HAP-1 (cell line): ENCODE results near the gene IQSEC2.

ENCODE experiments used
- DNase-seq, 2 experiments: peaks; one replicate each; pipeline ENCODE4 v3.0.0-alpha.2; 2016 to 2020; ENCODE audit warnings: low spot score in 2 of 2
- H3K27me3 ChIP-seq: fragments of 250-450 bp; sonication (Bioruptor Pico); 2 replicates; pipeline ENCODE4 v1.5.1; 2020; ENCODE audit warnings: low read depth, mild to moderate bottlenecking, moderate library complexity
- H3K36me3 ChIP-seq: fragments of 250-450 bp; sonication (Bioruptor Pico); replicated peaks from 2 replicates; pipeline ENCODE4 v1.5.1; 2020; ENCODE audit warnings: mild to moderate bottlenecking
- H3K4me1 ChIP-seq: fragments of 250-450 bp; sonication (Bioruptor Pico); 2 replicates; pipeline ENCODE4 v1.5.1; 2020; ENCODE audit warnings: mild to moderate bottlenecking
- H3K4me3 ChIP-seq: fragments of 250-450 bp; sonication (Bioruptor Pico); 2 replicates; pipeline ENCODE4 v1.5.1; 2020; ENCODE audit warnings: mild to moderate bottlenecking, moderate library complexity
- H3K9me3 ChIP-seq: fragments of 250-450 bp; sonication (Bioruptor Pico); 2 replicates; pipeline ENCODE4 v1.5.1; 2020; ENCODE audit warnings: mild to moderate bottlenecking, moderate library complexity
- in situ Hi-C: fragments of 300-500 bp; cut with MboI; formaldehyde crosslinking; loops from 3 replicates; pipeline ENCODE4 v1.14.3; 2020; ENCODE audit warnings: low sequenced_read_pairs, inconsistent platforms, mixed read lengths

Gene IQSEC2

GRCh38 chrX:53316111-53316859, 34.9 kb upstream of the IQSEC2 start:
- Histone ChIP-seq H3K27me3 (peaks cover 15% of the 10 kb centered on the region), H3K4me1 (no peaks in the 10 kb centered on the region), H3K4me3 (no peak overlapping the region), H3K36me3 (no peaks in the 10 kb centered on the region), H3K9me3 (no peaks in the 10 kb centered on the region)
- DNase-seq = no peak
- in situ Hi-C loops = loop anchor here (10.0 kb wide), 2 partner anchors 129 to 169 kb away; no protein-coding TSS in a partner anchor

- Histone ChIP-seq H3K9me3 (no peaks in the 10 kb centered on the region), H3K36me3 (no peaks in the 10 kb centered on the region), H3K4me1 (no peaks in the 10 kb centered on the region), H3K4me3 (no peak overlapping the region), H3K27me3 (no peaks in the 10 kb centered on the region)
- no peak for DNase-seq
- in situ Hi-C loops = loop anchor here (10.0 kb wide), 2 partner anchors 131 to 171 kb away; no protein-coding TSS in a partner anchor
Measured at GRCh38 chrX:53313728-53314105, 32.3 kb upstream of the IQSEC2 start.

DNA sequence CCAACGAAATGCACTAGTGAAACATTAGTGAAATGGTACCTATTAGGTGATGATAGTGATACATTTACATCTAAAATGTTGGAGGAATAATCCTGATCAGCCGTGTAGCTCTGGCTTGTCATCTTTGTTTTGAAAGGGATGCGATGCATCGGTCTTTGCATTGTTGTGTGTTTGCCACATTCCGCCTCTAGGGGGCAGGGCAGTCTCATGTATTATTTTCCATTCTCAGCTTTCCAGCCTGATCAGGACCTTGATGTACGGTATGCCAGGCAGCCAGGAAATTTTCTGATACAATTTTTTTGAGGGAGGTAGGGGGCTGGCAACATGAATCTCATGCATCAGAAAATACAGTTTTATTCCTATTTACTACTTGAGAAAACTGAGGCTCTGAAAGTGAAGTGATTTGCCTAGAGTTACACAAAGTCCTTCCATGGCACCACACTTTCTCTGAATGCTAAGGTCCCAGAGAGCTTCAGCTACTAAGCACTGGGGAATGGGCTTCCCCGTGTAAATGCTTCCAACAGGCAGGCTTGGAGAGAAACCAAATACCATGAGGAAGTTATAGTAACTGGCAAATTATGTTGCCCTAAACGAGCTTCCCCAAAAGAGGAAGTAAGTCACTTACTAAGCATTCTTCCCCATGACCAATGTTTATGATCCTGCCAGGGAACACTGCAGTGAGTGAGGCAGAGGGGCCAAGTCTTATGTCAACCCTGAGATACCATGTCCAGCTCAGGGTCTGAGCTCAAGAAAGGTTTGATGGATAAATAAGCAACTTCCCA, 31.8 kb upstream of the IQSEC2 start:
- H3K36me3 ChIP-seq = no peaks in the 10 kb centered on the region
- in situ Hi-C loops = loop anchor here (10.0 kb wide), 2 partner anchors 132 to 172 kb away; no protein-coding TSS in a partner anchor
- H3K9me3 ChIP-seq = no peaks in the 10 kb centered on the region
- H3K4me3 ChIP-seq = no peak overlapping the region
- no peaks in the 10 kb centered on the region for H3K27me3 ChIP-seq
- no peaks in the 10 kb centered on the region for H3K4me1 ChIP-seq
- peak; percentile 49 to 85 for DNase-seq

- Histone ChIP-seq H3K36me3 (no peaks in the 10 kb centered on the region), H3K4me3 (no peak overlapping the region), H3K27me3 (no peaks in the 10 kb centered on the region), H3K4me1 (no peaks in the 10 kb centered on the region), H3K9me3 (no peaks in the 10 kb centered on the region)
- in situ Hi-C loops = loop anchor here (10.0 kb wide), 2 partner anchors 135 to 175 kb away; no protein-coding TSS in a partner anchor
- DNase-seq = no peak
Measured at GRCh38 chrX:53309837-53310236, 28.5 kb upstream of the IQSEC2 start.

- no peak for DNase-seq
- H3K36me3 ChIP-seq = no peaks in the 10 kb centered on the region
- no peaks in the 10 kb centered on the region for H3K27me3 ChIP-seq
- in situ Hi-C loops = no loop called here
- H3K9me3 ChIP-seq = no peaks in the 10 kb centered on the region
- H3K4me1 ChIP-seq = no peaks in the 10 kb centered on the region
- no peak overlapping the region for H3K4me3 ChIP-seq
Measured at GRCh38 chrX:53308836-53309235, 27.5 kb upstream of the IQSEC2 start.

GRCh38 chrX:53305996-53306937, 24.9 kb upstream of the IQSEC2 start:
- DNase-seq = no peak
- H3K36me3 ChIP-seq = no peaks in the 10 kb centered on the region
- in situ Hi-C loops = no loop called here
- no peaks in the 10 kb centered on the region for H3K4me1 ChIP-seq
- H3K9me3 ChIP-seq = no peaks in the 10 kb centered on the region
- no peak overlapping the region for H3K4me3 ChIP-seq
- no peaks in the 10 kb centered on the region for H3K27me3 ChIP-seq

- no peak for DNase-seq
- Histone ChIP-seq H3K27me3 (no peaks in the 10 kb centered on the region), H3K4me3 (no peak overlapping the region), H3K4me1 (no peaks in the 10 kb centered on the region), H3K9me3 (no peaks in the 10 kb centered on the region), H3K36me3 (no peaks in the 10 kb centered on the region)
- in situ Hi-C loops = no loop called here
Measured at GRCh38 chrX:53305219-53305995, 24.0 kb upstream of the IQSEC2 start.

- Histone ChIP-seq H3K27me3 (0 out of 2 replicates have a peak, but pooled peaks cover 3% of the 10 kb centered on the region), H3K9me3 (no peaks in the 10 kb centered on the region), H3K4me3 (no peak overlapping the region), H3K36me3 (no peaks in the 10 kb centered on the region), H3K4me1 (no peaks in the 10 kb centered on the region)
- in situ Hi-C loops = no loop called here
- no peak for DNase-seq
Measured at GRCh38 chrX:53303195-53303594, 21.8 kb upstream of the IQSEC2 start.

GRCh38 chrX:53300157-53300556, 18.8 kb upstream of the IQSEC2 start:
- in situ Hi-C loops = no loop called here
- Histone ChIP-seq H3K36me3 (no peaks in the 10 kb centered on the region), H3K27me3 (0 out of 2 replicates have a peak, but pooled peaks cover 3% of the 10 kb centered on the region), H3K9me3 (no peaks in the 10 kb centered on the region), H3K4me3 (no peak overlapping the region), H3K4me1 (no peaks in the 10 kb centered on the region)
- DNase-seq = no peak

DNA sequence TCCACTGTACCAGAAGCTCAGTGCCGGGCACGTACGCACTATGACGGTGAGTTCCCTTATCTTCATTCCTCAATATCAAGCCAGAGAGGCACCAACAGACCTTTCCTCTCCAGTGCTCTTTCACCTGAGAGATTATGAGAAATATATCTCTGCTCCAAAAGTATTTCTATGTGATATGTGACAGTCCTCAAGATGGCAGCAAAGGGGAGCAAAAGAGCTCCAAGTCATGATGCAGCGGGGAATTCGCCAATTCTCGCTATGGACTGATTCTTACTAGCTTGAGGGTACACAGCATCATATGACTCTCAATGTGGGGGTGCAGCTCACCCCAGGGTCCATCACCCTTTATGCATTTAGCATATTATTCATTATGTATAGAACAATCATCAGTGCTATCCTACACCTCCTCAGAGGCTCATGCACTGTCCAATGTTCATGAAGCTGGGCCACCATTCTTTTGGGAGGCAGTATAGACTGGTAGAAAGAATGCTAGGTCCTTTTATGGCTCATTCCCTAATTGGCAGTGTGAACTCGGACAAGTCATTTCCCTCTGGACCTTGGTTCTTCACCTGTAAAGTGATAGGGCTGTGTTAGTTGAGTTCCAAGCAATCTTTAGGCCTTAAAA, 12.8 kb upstream of the IQSEC2 start:
- in situ Hi-C loops = no loop called here
- no peak for DNase-seq
- Histone ChIP-seq H3K36me3 (no peaks in the 10 kb centered on the region), H3K4me3 (no peak overlapping the region), H3K4me1 (no peaks in the 10 kb centered on the region), H3K27me3 (0 out of 2 replicates have a peak, but pooled peaks cover 1% of the 10 kb centered on the region), H3K9me3 (no peaks in the 10 kb centered on the region)

- in situ Hi-C loops = no loop called here
- H3K36me3 ChIP-seq = no peaks in the 10 kb centered on the region
- H3K9me3 ChIP-seq = no peaks in the 10 kb centered on the region
- no peak for DNase-seq
- no peak overlapping the region for H3K4me3 ChIP-seq
- H3K27me3 ChIP-seq = no peaks in the 10 kb centered on the region
- no peaks in the 10 kb centered on the region for H3K4me1 ChIP-seq
Measured at GRCh38 chrX:53291596-53291995, 10.2 kb upstream of the IQSEC2 start.

- Histone ChIP-seq H3K9me3 (no peaks in the 10 kb centered on the region), H3K4me1 (no peaks in the 10 kb centered on the region), H3K4me3 (no peak overlapping the region), H3K27me3 (no peaks in the 10 kb centered on the region), H3K36me3 (no peaks in the 10 kb centered on the region)
- in situ Hi-C loops = no loop called here
- no peak for DNase-seq
Measured at GRCh38 chrX:53290441-53291041, 9.2 kb upstream of the IQSEC2 start.
